Measurements from ENCODE around the gene ACTL7A.

Gene ACTL7A

GRCh38 chr9:108855529-108855886, 6.6 kb upstream of the ACTL7A start:
- DNase-seq (ENCODE audit: low read depth) = no peak
- H3K4me3 ChIP-seq (ENCODE audit: low read depth, low read length) = no peak overlapping the region
- no peak for TF ChIP-seq CTCF (IDR thresholded peaks at IDR 0.05; ENCODE audit: low read depth, low read length, missing control alignments)

- no peak within 1 kb of the TSS for H3K4me3 ChIP-seq (ENCODE audit: low read depth, low read length)
- no peak for TF ChIP-seq CTCF (IDR thresholded peaks at IDR 0.05; ENCODE audit: low read depth, low read length, missing control alignments)
These were observed 6.2 kb upstream of the ACTL7A start, which contains the start of gene ACTL7B for GRCh38 chr9:108855888-108856287. Gene ACTL7B, minus strand, starts transcription at chr9:108855986. Its CDS starts 56 bp downstream, at chr9:108855930.

GRCh38 chr9:108857572-108857971, 4.5 kb upstream of the ACTL7A start:
- no peak for TF ChIP-seq CTCF (IDR thresholded peaks at IDR 0.05; ENCODE audit: low read depth, low read length, missing control alignments)
- DNase-seq (ENCODE audit: low read depth) = no peak
- H3K4me3 ChIP-seq (ENCODE audit: low read depth, low read length) = no peak overlapping the region

More at GRCh38 chr9:108855888-108856287, 6.2 kb upstream of the ACTL7A start, which contains the start of gene ACTL7B:
- no peak for DNase-seq (ENCODE audit: low read depth)

- no peak for DNase-seq (ENCODE audit: low read depth)
- TF ChIP-seq CTCF (IDR thresholded peaks at IDR 0.05; ENCODE audit: low read depth, low read length, missing control alignments) = no peak
- H3K4me3 ChIP-seq (ENCODE audit: low read depth, low read length) = no peak overlapping the region
These were observed 2.5 kb upstream of the ACTL7A start for GRCh38 chr9:108859459-108860114.

GRCh38 chr9:108860354-108860753, 1.7 kb upstream of the ACTL7A start:
- no peak for TF ChIP-seq CTCF (IDR thresholded peaks at IDR 0.05; ENCODE audit: low read depth, low read length, missing control alignments)
- H3K4me3 ChIP-seq (ENCODE audit: low read depth, low read length) = no peak overlapping the region
- no peak for DNase-seq (ENCODE audit: low read depth)

GRCh38 chr9:108860764-108861163, 1.3 kb upstream of the ACTL7A start:
- no peak for DNase-seq (ENCODE audit: low read depth)
- no peak for TF ChIP-seq CTCF (IDR thresholded peaks at IDR 0.05; ENCODE audit: low read depth, low read length, missing control alignments)
- no peak overlapping the region for H3K4me3 ChIP-seq (ENCODE audit: low read depth, low read length)

GRCh38 chr9:108861464-108861863, 602 bp upstream of the ACTL7A start:
- no peak for TF ChIP-seq CTCF (IDR thresholded peaks at IDR 0.05; ENCODE audit: low read depth, low read length, missing control alignments)
- no peak for DNase-seq (ENCODE audit: low read depth)
- no peak overlapping the region for H3K4me3 ChIP-seq (ENCODE audit: low read depth, low read length)

Measured in GM12864 (cell line).